GM23338 (cell line): Measurements from ENCODE around the gene AMPD3. TPM values are rescaled to one million over a fixed set of nuclear protein-coding genes. Genes with fewer than 3 reads are reported as not detected.

Source experiments
- ATAC-seq: fragments of 200-7000 bp; cut with Tn5 transposase; 3 replicates; pipeline ENCODE4 v1.9.1; 2020
- DNase-seq: peaks from one replicate; pipeline ENCODE4 v3.0.0-alpha.2; 2015; ENCODE audit warnings: low spot score
- H2AFZ ChIP-seq: fragments of 200-600 bp; sonication (generic); 2 replicates; pipeline ENCODE4 v1.8.0; 2016; ENCODE audit warnings: antibody characterized with exemption, mild to moderate bottlenecking, moderate library complexity
- H3F3A ChIP-seq: fragments of 200-600 bp; sonication (generic); replicated peaks from 2 replicates; pipeline ENCODE4 v1.8.0; 2017; ENCODE audit warnings: antibody characterized with exemption, mixed run types, low read depth
- H3K27ac ChIP-seq: fragments of 200-600 bp; sonication (generic); 2 replicates; pipeline ENCODE4 v1.6.1; 2016; ENCODE audit warnings: low read depth
- H3K27me3 ChIP-seq: fragments of 200-600 bp; sonication (generic); 2 replicates; pipeline ENCODE4 v1.8.0; 2016; ENCODE audit warnings: mild to moderate bottlenecking, mixed run types, moderate library complexity; ENCODE audit not compliant: insufficient read depth
- H3K36me3 ChIP-seq: fragments of 200-600 bp; sonication (generic); 2 replicates; pipeline ENCODE4 v1.8.0; 2016; ENCODE audit warnings: mild to moderate bottlenecking; ENCODE audit not compliant: insufficient read depth
- H3K4me1 ChIP-seq: fragments of 200-600 bp; sonication (generic); 2 replicates; pipeline ENCODE4 v1.8.0; 2016; ENCODE audit warnings: mild to moderate bottlenecking, moderate library complexity; ENCODE audit not compliant: insufficient read depth
- H3K4me2 ChIP-seq: fragments of 200-600 bp; sonication (generic); 2 replicates; pipeline ENCODE4 v1.7.1; 2017; ENCODE audit warnings: mixed run types
- H3K4me3 ChIP-seq: fragments of 200-600 bp; sonication (generic); 2 replicates; pipeline ENCODE4 v1.6.1; 2016; ENCODE audit warnings: mixed run types
- H3K79me2 ChIP-seq: fragments of 200-600 bp; sonication (generic); replicated peaks from 2 replicates; pipeline ENCODE4 v1.8.0; 2017; ENCODE audit warnings: mild to moderate bottlenecking; ENCODE audit not compliant: insufficient read depth
- H3K9me2 ChIP-seq: fragments of 200-600 bp; sonication (generic); 2 replicates; pipeline ENCODE4 v1.8.0; 2017; ENCODE audit not compliant: insufficient read depth
- H4K20me1 ChIP-seq: fragments of 200-600 bp; sonication (generic); replicated peaks from 2 replicates; pipeline ENCODE4 v1.8.0; 2017; ENCODE audit warnings: mild to moderate bottlenecking; ENCODE audit not compliant: insufficient read depth
- H3K27ac Mint-ChIP-seq: 2 replicates; pipeline ENCODE4 v1.8.0; 2020; ENCODE audit warnings: inconsistent platforms, mild to moderate bottlenecking, moderate library complexity, mixed read lengths
- H3K27me3 Mint-ChIP-seq: 3 replicates; pipeline ENCODE4 v1.8.0; 2022; ENCODE audit warnings: low read depth, mild to moderate bottlenecking, moderate library complexity, mixed read lengths, inconsistent platforms; ENCODE audit not compliant: insufficient read depth, poor library complexity
- H3K36me3 Mint-ChIP-seq: 3 replicates; pipeline ENCODE4 v1.8.0; 2021; ENCODE audit warnings: low read depth, mild to moderate bottlenecking, inconsistent platforms, moderate library complexity, mixed read lengths
- H3K4me1 Mint-ChIP-seq: 3 replicates; pipeline ENCODE4 v1.8.0; 2020; ENCODE audit warnings: mild to moderate bottlenecking, inconsistent platforms, mixed read lengths
- H3K4me3 Mint-ChIP-seq: 3 replicates; pipeline ENCODE4 v1.8.0; 2021; ENCODE audit warnings: moderate library complexity, mild to moderate bottlenecking, inconsistent platforms, mixed read lengths
- H3K9me3 Mint-ChIP-seq: 3 replicates; pipeline ENCODE4 v1.8.0; 2020; ENCODE audit warnings: moderate library complexity, mild to moderate bottlenecking, inconsistent platforms, mixed read lengths
- CREB1 ChIP-seq: fragments of 250-450 bp; sonication (Bioruptor Pico); IDR thresholded peaks from 2 replicates; pipeline ENCODE4 v1.5.0; 2020; ENCODE audit warnings: low read depth, mild to moderate bottlenecking, moderate library complexity
- EZH2 ChIP-seq: fragments of 200-600 bp; sonication (generic); IDR thresholded peaks from one replicate; pipeline ENCODE4 v1.8.0; 2017; ENCODE audit warnings: antibody characterized with exemption, mild to moderate bottlenecking, low read depth; ENCODE audit not compliant: unreplicated experiment
- EZH2phosphoT487 ChIP-seq: fragments of 200-600 bp; sonication (generic); IDR thresholded peaks from one replicate; pipeline ENCODE4 v1.8.1; 2018; ENCODE audit warnings: antibody characterized with exemption; ENCODE audit not compliant: unreplicated experiment
- JUNB ChIP-seq: IDR thresholded peaks from one replicate; pipeline ENCODE4 v1.6.1; 2016; ENCODE audit warnings: antibody characterized with exemption; ENCODE audit not compliant: unreplicated experiment
- NANOG ChIP-seq: IDR thresholded peaks from 2 replicates; pipeline ENCODE4 v1.6.1; 2016; ENCODE audit warnings: antibody characterized with exemption, borderline replicate concordance
- POLR2AphosphoS5 ChIP-seq: IDR thresholded peaks from 2 replicates; pipeline ENCODE4 v1.6.1; 2016; ENCODE audit warnings: antibody characterized with exemption, low read depth
- STAT1 ChIP-seq: IDR thresholded peaks from one replicate; pipeline ENCODE4 v1.6.1; 2016; ENCODE audit warnings: antibody characterized with exemption; ENCODE audit not compliant: unreplicated experiment
- ZNF114 ChIP-seq: fragments of 250-450 bp; sonication (Bioruptor Pico); IDR thresholded peaks from 2 replicates; pipeline ENCODE4 v1.5.0; 2020; ENCODE audit warnings: mild to moderate bottlenecking, moderate library complexity
- ZNF331 ChIP-seq: fragments of 250-450 bp; sonication (Bioruptor Pico); IDR thresholded peaks from 2 replicates; pipeline ENCODE4 v1.5.0; 2020; ENCODE audit warnings: low read depth, mild to moderate bottlenecking, moderate library complexity
- polyA plus RNA-seq: library from polyadenylated mRNA; unstranded; fragments of >200 nt; fragmentation: Nextera tagmentation; extraction: Ambion mirVana; gene quantifications from 2 replicates; pipeline ENCODE4 v1.2.1, GENCODE V29; 2016
- total RNA-seq: library from RNA; depleted of rRNA; stranded (reverse); fragments of >200 nt; shearing (Covaris generic); gene quantifications from 2 replicates; pipeline ENCODE4 v1.2.3, GENCODE V29; 2014
- TF ChIP-seq, protein P1 (sequence below), 2 experiments: fragments of 200-600 bp in 1 of 2; sonication (generic) in 1 of 2; conservative IDR thresholded peaks; 2 replicates each; pipeline versions ENCODE4 v1.5.1 to v1.6.1; 2016 to 2017; ENCODE audit warnings: antibody characterized with exemption in 2 of 2, low read depth in 2 of 2, mild to moderate bottlenecking in 2 of 2, moderate library complexity in 1 of 2
- TF ChIP-seq, protein P2 (sequence below): fragments of 250-450 bp; sonication (Bioruptor Pico); IDR thresholded peaks from 2 replicates; pipeline ENCODE4 v1.5.0; 2020; ENCODE audit warnings: mild to moderate bottlenecking, moderate library complexity
- TF ChIP-seq, protein P3 (sequence below): IDR thresholded peaks from one replicate; pipeline ENCODE4 v1.6.1; 2018; ENCODE audit warnings: antibody characterized with exemption; ENCODE audit not compliant: unreplicated experiment
- TF ChIP-seq, protein P4 (sequence below): IDR thresholded peaks from 2 replicates; pipeline ENCODE4 v1.6.1; 2016; ENCODE audit warnings: antibody characterized with exemption

Gene AMPD3
- total and polyA plus RNA-seq, 2 experiments from 2014 or later = 1.6 to 2.1 TPM

DNA sequence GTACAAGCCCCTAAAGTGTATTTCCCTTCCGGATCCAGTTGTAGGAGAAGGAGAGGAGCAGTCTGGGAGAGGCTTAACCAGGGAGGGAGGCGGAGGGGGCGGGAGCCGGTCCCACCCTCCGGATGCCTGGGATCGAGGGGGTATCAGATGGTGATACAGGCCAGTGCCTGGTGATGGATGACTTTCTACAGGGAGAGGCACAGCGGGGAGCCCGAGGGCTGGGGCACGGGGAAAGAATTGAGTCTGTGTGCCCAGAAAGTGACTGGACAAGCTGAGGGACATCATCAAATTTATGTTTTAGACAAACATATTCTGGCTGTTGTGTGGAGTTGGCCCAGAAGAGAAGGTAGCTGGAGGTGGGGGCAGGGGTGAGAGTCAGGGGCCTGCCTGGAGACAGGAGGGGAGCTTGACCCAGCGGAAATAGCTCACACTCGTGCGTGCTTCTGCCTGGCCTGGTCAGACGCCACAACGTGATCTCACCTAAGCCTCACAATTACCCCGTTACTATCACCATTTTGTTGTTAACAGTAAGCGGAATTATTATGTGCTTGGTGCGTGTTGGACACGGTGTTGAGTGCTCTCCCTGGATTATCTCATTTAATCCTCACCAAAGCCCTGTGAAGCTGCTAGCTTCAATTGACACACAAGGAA lies 42.4 kb downstream of the AMPD3 start:
- H3K9me3 Mint-ChIP-seq = no peaks in the 10 kb centered on the region
- DNase-seq (no peak), ATAC-seq (no peak)
- Histone ChIP-seq H3K36me3 (no peaks in the 10 kb centered on the region), H3K79me2 (no peaks in the 10 kb centered on the region), H3F3A (no peaks in the 10 kb centered on the region), H3K4me3 (no peak overlapping the region), H3K27ac (no peak overlapping the region), H4K20me1 (no peaks in the 10 kb centered on the region), H3K9me2 (peaks cover 3% of the 10 kb centered on the region; the same call in 1 of the 2 replicates), H2AFZ (no peak overlapping the region), H3K4me2 (no peak overlapping the region), H3K27me3 (no peaks in the 10 kb centered on the region), H3K4me1 (no peaks in the 10 kb centered on the region)
- H3K4me3 Mint-ChIP-seq = no peak overlapping the region
- peaks cover 7% of the 10 kb centered on the region for H3K27me3 Mint-ChIP-seq
- TF ChIP-seq, protein P1, sequence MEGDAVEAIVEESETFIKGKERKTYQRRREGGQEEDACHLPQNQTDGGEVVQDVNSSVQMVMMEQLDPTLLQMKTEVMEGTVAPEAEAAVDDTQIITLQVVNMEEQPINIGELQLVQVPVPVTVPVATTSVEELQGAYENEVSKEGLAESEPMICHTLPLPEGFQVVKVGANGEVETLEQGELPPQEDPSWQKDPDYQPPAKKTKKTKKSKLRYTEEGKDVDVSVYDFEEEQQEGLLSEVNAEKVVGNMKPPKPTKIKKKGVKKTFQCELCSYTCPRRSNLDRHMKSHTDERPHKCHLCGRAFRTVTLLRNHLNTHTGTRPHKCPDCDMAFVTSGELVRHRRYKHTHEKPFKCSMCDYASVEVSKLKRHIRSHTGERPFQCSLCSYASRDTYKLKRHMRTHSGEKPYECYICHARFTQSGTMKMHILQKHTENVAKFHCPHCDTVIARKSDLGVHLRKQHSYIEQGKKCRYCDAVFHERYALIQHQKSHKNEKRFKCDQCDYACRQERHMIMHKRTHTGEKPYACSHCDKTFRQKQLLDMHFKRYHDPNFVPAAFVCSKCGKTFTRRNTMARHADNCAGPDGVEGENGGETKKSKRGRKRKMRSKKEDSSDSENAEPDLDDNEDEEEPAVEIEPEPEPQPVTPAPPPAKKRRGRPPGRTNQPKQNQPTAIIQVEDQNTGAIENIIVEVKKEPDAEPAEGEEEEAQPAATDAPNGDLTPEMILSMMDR (conservative IDR thresholded peaks at IDR 0.05; ENCODE audit: low read depth in 2 of 2) = no peak
- TF ChIP-seq POLR2AphosphoS5 (no peak), NANOG (no peak), CREB1 (CRISPR knock-in tag) (no peak), EZH2 (no peak), STAT1 (no peak), EZH2phosphoT487 (no peak), JUNB (no peak), ZNF331 (no peak), ZNF114 (no peak)
- TF ChIP-seq, protein P2, sequence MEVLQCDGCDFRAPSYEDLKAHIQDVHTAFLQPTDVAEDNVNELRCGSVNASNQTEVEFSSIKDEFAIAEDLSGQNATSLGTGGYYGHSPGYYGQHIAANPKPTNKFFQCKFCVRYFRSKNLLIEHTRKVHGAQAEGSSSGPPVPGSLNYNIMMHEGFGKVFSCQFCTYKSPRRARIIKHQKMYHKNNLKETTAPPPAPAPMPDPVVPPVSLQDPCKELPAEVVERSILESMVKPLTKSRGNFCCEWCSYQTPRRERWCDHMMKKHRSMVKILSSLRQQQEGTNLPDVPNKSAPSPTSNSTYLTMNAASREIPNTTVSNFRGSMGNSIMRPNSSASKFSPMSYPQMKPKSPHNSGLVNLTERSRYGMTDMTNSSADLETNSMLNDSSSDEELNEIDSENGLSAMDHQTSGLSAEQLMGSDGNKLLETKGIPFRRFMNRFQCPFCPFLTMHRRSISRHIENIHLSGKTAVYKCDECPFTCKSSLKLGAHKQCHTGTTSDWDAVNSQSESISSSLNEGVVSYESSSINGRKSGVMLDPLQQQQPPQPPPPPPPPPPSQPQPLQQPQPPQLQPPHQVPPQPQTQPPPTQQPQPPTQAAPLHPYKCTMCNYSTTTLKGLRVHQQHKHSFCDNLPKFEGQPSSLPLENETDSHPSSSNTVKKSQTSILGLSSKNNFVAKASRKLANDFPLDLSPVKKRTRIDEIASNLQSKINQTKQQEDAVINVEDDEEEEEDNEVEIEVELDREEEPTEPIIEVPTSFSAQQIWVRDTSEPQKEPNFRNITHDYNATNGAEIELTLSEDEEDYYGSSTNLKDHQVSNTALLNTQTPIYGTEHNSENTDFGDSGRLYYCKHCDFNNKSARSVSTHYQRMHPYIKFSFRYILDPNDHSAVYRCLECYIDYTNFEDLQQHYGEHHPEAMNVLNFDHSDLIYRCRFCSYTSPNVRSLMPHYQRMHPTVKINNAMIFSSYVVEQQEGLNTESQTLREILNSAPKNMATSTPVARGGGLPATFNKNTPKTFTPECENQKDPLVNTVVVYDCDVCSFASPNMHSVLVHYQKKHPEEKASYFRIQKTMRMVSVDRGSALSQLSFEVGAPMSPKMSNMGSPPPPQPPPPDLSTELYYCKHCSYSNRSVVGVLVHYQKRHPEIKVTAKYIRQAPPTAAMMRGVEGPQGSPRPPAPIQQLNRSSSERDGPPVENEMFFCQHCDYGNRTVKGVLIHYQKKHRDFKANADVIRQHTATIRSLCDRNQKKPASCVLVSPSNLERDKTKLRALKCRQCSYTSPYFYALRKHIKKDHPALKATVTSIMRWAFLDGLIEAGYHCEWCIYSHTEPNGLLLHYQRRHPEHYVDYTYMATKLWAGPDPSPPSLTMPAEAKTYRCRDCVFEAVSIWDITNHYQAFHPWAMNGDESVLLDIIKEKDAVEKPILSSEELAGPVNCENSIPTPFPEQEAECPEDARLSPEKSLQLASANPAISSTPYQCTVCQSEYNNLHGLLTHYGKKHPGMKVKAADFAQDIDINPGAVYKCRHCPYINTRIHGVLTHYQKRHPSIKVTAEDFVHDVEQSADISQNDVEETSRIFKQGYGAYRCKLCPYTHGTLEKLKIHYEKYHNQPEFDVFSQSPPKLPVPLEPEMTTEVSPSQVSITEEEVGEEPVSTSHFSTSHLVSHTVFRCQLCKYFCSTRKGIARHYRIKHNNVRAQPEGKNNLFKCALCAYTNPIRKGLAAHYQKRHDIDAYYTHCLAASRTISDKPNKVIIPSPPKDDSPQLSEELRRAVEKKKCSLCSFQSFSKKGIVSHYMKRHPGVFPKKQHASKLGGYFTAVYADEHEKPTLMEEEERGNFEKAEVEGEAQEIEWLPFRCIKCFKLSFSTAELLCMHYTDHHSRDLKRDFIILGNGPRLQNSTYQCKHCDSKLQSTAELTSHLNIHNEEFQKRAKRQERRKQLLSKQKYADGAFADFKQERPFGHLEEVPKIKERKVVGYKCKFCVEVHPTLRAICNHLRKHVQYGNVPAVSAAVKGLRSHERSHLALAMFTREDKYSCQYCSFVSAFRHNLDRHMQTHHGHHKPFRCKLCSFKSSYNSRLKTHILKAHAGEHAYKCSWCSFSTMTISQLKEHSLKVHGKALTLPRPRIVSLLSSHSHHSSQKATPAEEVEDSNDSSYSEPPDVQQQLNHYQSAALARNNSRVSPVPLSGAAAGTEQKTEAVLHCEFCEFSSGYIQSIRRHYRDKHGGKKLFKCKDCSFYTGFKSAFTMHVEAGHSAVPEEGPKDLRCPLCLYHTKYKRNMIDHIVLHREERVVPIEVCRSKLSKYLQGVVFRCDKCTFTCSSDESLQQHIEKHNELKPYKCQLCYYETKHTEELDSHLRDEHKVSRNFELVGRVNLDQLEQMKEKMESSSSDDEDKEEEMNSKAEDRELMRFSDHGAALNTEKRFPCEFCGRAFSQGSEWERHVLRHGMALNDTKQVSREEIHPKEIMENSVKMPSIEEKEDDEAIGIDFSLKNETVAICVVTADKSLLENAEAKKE (CRISPR knock-in tag) = no peak
- TF ChIP-seq, protein P3, sequence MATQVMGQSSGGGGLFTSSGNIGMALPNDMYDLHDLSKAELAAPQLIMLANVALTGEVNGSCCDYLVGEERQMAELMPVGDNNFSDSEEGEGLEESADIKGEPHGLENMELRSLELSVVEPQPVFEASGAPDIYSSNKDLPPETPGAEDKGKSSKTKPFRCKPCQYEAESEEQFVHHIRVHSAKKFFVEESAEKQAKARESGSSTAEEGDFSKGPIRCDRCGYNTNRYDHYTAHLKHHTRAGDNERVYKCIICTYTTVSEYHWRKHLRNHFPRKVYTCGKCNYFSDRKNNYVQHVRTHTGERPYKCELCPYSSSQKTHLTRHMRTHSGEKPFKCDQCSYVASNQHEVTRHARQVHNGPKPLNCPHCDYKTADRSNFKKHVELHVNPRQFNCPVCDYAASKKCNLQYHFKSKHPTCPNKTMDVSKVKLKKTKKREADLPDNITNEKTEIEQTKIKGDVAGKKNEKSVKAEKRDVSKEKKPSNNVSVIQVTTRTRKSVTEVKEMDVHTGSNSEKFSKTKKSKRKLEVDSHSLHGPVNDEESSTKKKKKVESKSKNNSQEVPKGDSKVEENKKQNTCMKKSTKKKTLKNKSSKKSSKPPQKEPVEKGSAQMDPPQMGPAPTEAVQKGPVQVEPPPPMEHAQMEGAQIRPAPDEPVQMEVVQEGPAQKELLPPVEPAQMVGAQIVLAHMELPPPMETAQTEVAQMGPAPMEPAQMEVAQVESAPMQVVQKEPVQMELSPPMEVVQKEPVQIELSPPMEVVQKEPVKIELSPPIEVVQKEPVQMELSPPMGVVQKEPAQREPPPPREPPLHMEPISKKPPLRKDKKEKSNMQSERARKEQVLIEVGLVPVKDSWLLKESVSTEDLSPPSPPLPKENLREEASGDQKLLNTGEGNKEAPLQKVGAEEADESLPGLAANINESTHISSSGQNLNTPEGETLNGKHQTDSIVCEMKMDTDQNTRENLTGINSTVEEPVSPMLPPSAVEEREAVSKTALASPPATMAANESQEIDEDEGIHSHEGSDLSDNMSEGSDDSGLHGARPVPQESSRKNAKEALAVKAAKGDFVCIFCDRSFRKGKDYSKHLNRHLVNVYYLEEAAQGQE = no peak
- TF ChIP-seq, protein P4, sequence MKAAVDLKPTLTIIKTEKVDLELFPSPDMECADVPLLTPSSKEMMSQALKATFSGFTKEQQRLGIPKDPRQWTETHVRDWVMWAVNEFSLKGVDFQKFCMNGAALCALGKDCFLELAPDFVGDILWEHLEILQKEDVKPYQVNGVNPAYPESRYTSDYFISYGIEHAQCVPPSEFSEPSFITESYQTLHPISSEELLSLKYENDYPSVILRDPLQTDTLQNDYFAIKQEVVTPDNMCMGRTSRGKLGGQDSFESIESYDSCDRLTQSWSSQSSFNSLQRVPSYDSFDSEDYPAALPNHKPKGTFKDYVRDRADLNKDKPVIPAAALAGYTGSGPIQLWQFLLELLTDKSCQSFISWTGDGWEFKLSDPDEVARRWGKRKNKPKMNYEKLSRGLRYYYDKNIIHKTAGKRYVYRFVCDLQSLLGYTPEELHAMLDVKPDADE = no peak
- no peak overlapping the region for H3K27ac Mint-ChIP-seq
- H3K36me3 Mint-ChIP-seq = peaks cover 24% of the 10 kb centered on the region
- H3K4me1 Mint-ChIP-seq = peaks cover 16% of the 10 kb centered on the region
